ENCODE measurements around the gene EML2.

- TF ChIP-seq CTCF (conservative IDR thresholded peaks at IDR 0.05 in 1 of 2, IDR thresholded peaks at IDR 0.05 in 1 of 2; ENCODE audit: extremely low read depth in 1 of 2, insufficient read depth in 1 of 2, low read depth in 1 of 2, low read length in 2 of 2) (no peak), EZH2 (IDR thresholded peaks at IDR 0.05; ENCODE audit: borderline replicate concordance, low read length) (no peak)
Measured at GRCh38 chr19:45577111-45577905, 61.9 kb downstream of the EML2 start.
